22Rv1 (cell line): ENCODE data around the gene PMPCA.

ENCODE experiments used
- CTCF ChIP-seq: fragments of 450-650 bp; IDR thresholded peaks from 2 replicates; pipeline ENCODE4 v1.5.1; 2017; ENCODE audit warnings: mild to moderate bottlenecking
- ZFX ChIP-seq: fragments of 450-650 bp; IDR thresholded peaks from 2 replicates; pipeline ENCODE4 v1.6.1; 2017; ENCODE audit warnings: antibody characterized with exemption, borderline replicate concordance

- TF ChIP-seq CTCF, result no peak
- no peak for TF ChIP-seq ZFX
These were observed 49.0 kb downstream of the PMPCA start for GRCh38 chr9:136459425-136459824.
